DND-41 (cell line): Measurements from ENCODE around the gene RABGAP1L.
"Not testable (repeated sequence)": the region's sequence is repeated elsewhere in the genome, so short reads cannot be mapped to it uniquely, and the experiment has no call there.

Experiments
- ATAC-seq: fragments of 200-7000 bp; cut with Tn5 transposase; 3 replicates; pipeline ENCODE4 v1.9.1; 2021; ENCODE audit warnings: low read depth; ENCODE audit not compliant: insufficient read depth
- DNase-seq: peaks from one replicate; pipeline ENCODE4 v3.0.0-alpha.2; 2020
- H2AFZ ChIP-seq: 2 replicates; pipeline ENCODE4 v1.6.0; 2012; ENCODE audit warnings: low read depth, low read length
- H3K27ac ChIP-seq: 2 replicates; pipeline ENCODE4 v1.5.1; 2012; ENCODE audit warnings: low read length, inconsistent platforms
- H3K27me3 ChIP-seq: fragments of 200-600 bp; sonication (generic); 2 replicates; pipeline ENCODE4 v1.6.0; 2012; ENCODE audit warnings: low read length, mild to moderate bottlenecking, inconsistent platforms; ENCODE audit not compliant: insufficient read depth, poor library complexity
- H3K36me3 ChIP-seq: 2 replicates; pipeline ENCODE4 v1.5.1; 2012; ENCODE audit warnings: low read length, inconsistent platforms; ENCODE audit not compliant: insufficient read depth
- H3K4me1 ChIP-seq: 2 replicates; pipeline ENCODE4 v1.5.1; 2012; ENCODE audit warnings: mild to moderate bottlenecking, low read length; ENCODE audit not compliant: insufficient read depth
- H3K4me2 ChIP-seq: 2 replicates; pipeline ENCODE4 v1.6.0; 2012; ENCODE audit warnings: mild to moderate bottlenecking, moderate library complexity, low read length, inconsistent platforms; ENCODE audit not compliant: insufficient read depth
- H3K4me3 ChIP-seq, 2 experiments: fragments of 200-600 bp in 1 of 2; shearing (Covaris generic) in 1 of 2; 2 replicates each; pipeline ENCODE4 v1.5.1; 2012 to 2016; ENCODE audit warnings: inconsistent platforms in 2 of 2, low read length in 2 of 2, mild to moderate bottlenecking in 2 of 2, low read depth in 1 of 2, moderate library complexity in 1 of 2
- H3K79me2 ChIP-seq: 2 replicates; pipeline ENCODE4 v1.6.0; 2012; ENCODE audit warnings: low read length, inconsistent platforms; ENCODE audit not compliant: insufficient read depth
- H3K9ac ChIP-seq: 2 replicates; pipeline ENCODE4 v1.6.0; 2012; ENCODE audit warnings: low read depth, mild to moderate bottlenecking, inconsistent platforms, low read length, moderate library complexity
- H3K9me3 ChIP-seq: 2 replicates; pipeline ENCODE4 v1.5.1; 2012; ENCODE audit warnings: low read length, moderate library complexity, mild to moderate bottlenecking, inconsistent platforms; ENCODE audit not compliant: insufficient read depth, severe bottlenecking
- H4K20me1 ChIP-seq: 2 replicates; pipeline ENCODE4 v1.6.0; 2012; ENCODE audit warnings: low read length; ENCODE audit not compliant: insufficient read depth
- CTCF ChIP-seq: IDR thresholded peaks from 2 replicates; pipeline ENCODE4 v1.5.1; 2012; ENCODE audit warnings: borderline replicate concordance, low read length, moderate library complexity, mild to moderate bottlenecking; ENCODE audit not compliant: poor library complexity, severe bottlenecking; ENCODE audit errors: extremely low read depth
- EZH2 ChIP-seq: IDR thresholded peaks from 3 replicates; pipeline ENCODE4 v1.6.1; 2012; ENCODE audit warnings: borderline replicate concordance, low read depth, mild to moderate bottlenecking, moderate library complexity, low read length, inconsistent platforms; ENCODE audit not compliant: severe bottlenecking

Gene RABGAP1L

GRCh38 chr1:174225499-174226204 lies 66.3 kb downstream of the RABGAP1L start:
- no peak for DNase-seq
- Histone ChIP-seq H3K36me3 (peaks cover 18% of the 10 kb centered on the region), H2AFZ (no peak overlapping the region), H3K27me3 (no peaks in the 10 kb centered on the region), H3K27ac (no peak overlapping the region), H3K79me2 (no peaks in the 10 kb centered on the region), H3K9me3 (peaks cover 3% of the 10 kb centered on the region), H3K4me2 (no peak overlapping the region), H3K4me1 (no peaks in the 10 kb centered on the region), H3K9ac (no peak overlapping the region), H4K20me1 (no peaks in the 10 kb centered on the region), H3K4me3 (no peak overlapping the region)
- peak; percentile 35; the same call in 1 of the 3 replicates for ATAC-seq
- no peak for TF ChIP-seq EZH2
- no peak for TF ChIP-seq CTCF

- no peak for TF ChIP-seq CTCF
- no peak for TF ChIP-seq EZH2
- H3K27ac ChIP-seq: no peak overlapping the region
- H3K4me1 ChIP-seq: peaks cover 11% of the 10 kb centered on the region
- H3K36me3 ChIP-seq: no peaks in the 10 kb centered on the region; the same call in 1 of the 2 replicates
- no peaks in the 10 kb centered on the region for H3K9me3 ChIP-seq
- H3K4me3 ChIP-seq: no peak overlapping the region
- no peaks in the 10 kb centered on the region for H3K79me2 ChIP-seq
- DNase-seq (no peak), ATAC-seq (no peak)
- H3K4me2 ChIP-seq: no peak overlapping the region
- H4K20me1 ChIP-seq: no peaks in the 10 kb centered on the region
- H2AFZ ChIP-seq: no peak overlapping the region
- H3K9ac ChIP-seq: no peak overlapping the region
- H3K27me3 ChIP-seq: no peaks in the 10 kb centered on the region
Observed at GRCh38 chr1:174230399-174230798, 71.1 kb downstream of the RABGAP1L start.

- no peaks in the 10 kb centered on the region for H3K79me2 ChIP-seq
- peak; percentile 52 for DNase-seq
- ATAC-seq: peak; percentile 96
- TF ChIP-seq EZH2 (no peak), CTCF (no peak)
- H4K20me1 ChIP-seq: no peaks in the 10 kb centered on the region
- no peaks in the 10 kb centered on the region for H3K36me3 ChIP-seq
- no peak overlapping the region for H2AFZ ChIP-seq
- H3K9ac ChIP-seq: no peak overlapping the region
- H3K4me1 ChIP-seq: peaks cover 11% of the 10 kb centered on the region
- H3K9me3 ChIP-seq: no peaks in the 10 kb centered on the region
- no peak overlapping the region for H3K4me2 ChIP-seq
- no peak overlapping the region for H3K4me3 ChIP-seq
- no peaks in the 10 kb centered on the region for H3K27me3 ChIP-seq
- H3K27ac ChIP-seq: peak overlapping the region; percentile 53; the same call in 1 of the 2 replicates
Observed at GRCh38 chr1:174232761-174233160, 73.4 kb downstream of the RABGAP1L start.

- H4K20me1 ChIP-seq, ATAC-seq, DNase-seq, H3K9me3 ChIP-seq, H3K4me2 ChIP-seq, H3K79me2 ChIP-seq, H3K27ac ChIP-seq, H3K27me3 ChIP-seq, H3K4me3 ChIP-seq, H2AFZ ChIP-seq, H3K4me1 ChIP-seq, H3K9ac ChIP-seq: not testable (repeated sequence)
- peaks cover 13% of the 10 kb centered on the region; the same call in 1 of the 2 replicates for H3K36me3 ChIP-seq
Observed at GRCh38 chr1:174238845-174239501, 79.7 kb downstream of the RABGAP1L start.
